ENCODE measurements around the gene CLASP1. TPM values are rescaled to one million over a fixed set of nuclear protein-coding genes. Genes with fewer than 3 reads are reported as not detected.
"Not testable (repeated sequence)": the region's sequence is repeated elsewhere in the genome, so short reads cannot be mapped to it uniquely, and the experiment has no call there.

The CLASP1 gene
- total RNA-seq, 1 experiment from 2014 or later, result 46.1 TPM

DNA sequence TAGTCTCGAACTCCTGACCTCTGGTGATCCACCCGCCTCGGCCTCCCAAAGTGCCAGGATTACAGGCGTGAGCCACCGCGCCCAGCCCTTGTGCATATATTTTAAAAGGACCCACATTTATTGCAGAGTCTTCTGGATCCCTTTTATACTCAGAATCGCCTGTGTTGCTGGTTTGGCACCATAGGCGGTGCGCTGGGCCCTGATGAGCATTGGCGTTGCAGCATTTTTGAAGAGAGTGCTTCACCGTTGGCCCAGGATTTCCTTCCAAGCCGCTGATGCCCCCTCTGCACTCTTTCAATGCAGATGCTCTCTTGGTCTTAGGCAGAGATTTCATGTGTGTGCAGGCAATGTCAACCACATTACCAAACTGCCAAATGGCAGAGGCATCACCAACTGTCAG is 350.8 kb downstream of the CLASP1 start:
- no peak overlapping the region for H3K27ac Mint-ChIP-seq (ENCODE audit: unreplicated experiment)
- intact Hi-C loops (cut with micrococcal nuclease; ENCODE audit: unreplicated experiment), result no loop called here
- H3K36me3 Mint-ChIP-seq (ENCODE audit: insufficient read depth, unreplicated experiment), result no peaks in the 10 kb centered on the region
- POLR2A ChIA-PET, result no interaction called here
- Histone ChIP-seq H3K27me3 (replicated peaks; ENCODE audit: control insufficient read depth, insufficient read depth, low read length) (no peaks in the 10 kb centered on the region), H3K4me3 (ENCODE audit: low read depth, low read length) (no peak overlapping the region), H3K4me1 (no peaks in the 10 kb centered on the region), H3K9me3 (no peaks in the 10 kb centered on the region), H3K36me3 (ENCODE audit: control insufficient read depth, insufficient read depth, low read length) (no peaks in the 10 kb centered on the region)
- no peak overlapping the region for H3K4me3 Mint-ChIP-seq (ENCODE audit: unreplicated experiment)
- no peaks in the 10 kb centered on the region for H3K9me3 Mint-ChIP-seq (ENCODE audit: unreplicated experiment)
- H3K27me3 Mint-ChIP-seq (ENCODE audit: insufficient read depth, unreplicated experiment), result peaks cover 6% of the 10 kb centered on the region
- no peaks in the 10 kb centered on the region for H3K4me1 Mint-ChIP-seq (ENCODE audit: low read depth, unreplicated experiment)
- BruUV-seq (replicated peaks), result no TSS peak
- DNase-seq, result no peak
- TF ChIP-seq, protein P1, sequence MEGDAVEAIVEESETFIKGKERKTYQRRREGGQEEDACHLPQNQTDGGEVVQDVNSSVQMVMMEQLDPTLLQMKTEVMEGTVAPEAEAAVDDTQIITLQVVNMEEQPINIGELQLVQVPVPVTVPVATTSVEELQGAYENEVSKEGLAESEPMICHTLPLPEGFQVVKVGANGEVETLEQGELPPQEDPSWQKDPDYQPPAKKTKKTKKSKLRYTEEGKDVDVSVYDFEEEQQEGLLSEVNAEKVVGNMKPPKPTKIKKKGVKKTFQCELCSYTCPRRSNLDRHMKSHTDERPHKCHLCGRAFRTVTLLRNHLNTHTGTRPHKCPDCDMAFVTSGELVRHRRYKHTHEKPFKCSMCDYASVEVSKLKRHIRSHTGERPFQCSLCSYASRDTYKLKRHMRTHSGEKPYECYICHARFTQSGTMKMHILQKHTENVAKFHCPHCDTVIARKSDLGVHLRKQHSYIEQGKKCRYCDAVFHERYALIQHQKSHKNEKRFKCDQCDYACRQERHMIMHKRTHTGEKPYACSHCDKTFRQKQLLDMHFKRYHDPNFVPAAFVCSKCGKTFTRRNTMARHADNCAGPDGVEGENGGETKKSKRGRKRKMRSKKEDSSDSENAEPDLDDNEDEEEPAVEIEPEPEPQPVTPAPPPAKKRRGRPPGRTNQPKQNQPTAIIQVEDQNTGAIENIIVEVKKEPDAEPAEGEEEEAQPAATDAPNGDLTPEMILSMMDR (IDR thresholded peaks at IDR 0.05; ENCODE audit: insufficient read depth in 1 of 2, low read depth in 1 of 2, low read length in 1 of 2, severe bottlenecking in 1 of 2, unreplicated experiment in 1 of 2), result no peak
- CTCF ChIA-PET, result interaction anchor here (1.9 kb wide), 1 partner anchor 170 kb away, joined by 9 read pairs; no protein-coding TSS in a partner anchor

DNA sequence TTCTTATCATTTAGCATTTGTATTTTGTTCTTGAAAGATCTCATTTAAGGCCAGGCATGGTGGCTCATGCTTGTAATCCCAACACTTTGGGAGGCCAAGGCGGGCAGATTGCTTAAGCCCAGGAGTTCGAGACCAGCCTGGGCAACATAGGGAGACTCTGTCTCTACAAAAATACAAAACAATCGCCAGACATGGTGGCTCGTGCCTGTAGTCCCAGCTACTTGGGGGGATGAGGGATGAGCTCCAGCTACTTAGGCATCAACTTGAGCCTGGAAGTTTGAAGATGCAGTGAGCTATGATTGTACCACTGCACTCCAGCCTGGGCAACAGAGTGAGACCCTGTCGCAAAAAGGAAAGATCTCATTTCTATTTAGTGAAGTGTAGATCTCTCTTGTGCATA is 351.4 kb downstream of the CLASP1 start:
- H3K9me3 Mint-ChIP-seq (ENCODE audit: unreplicated experiment); H3K27me3 ChIP-seq (replicated peaks; ENCODE audit: control insufficient read depth, insufficient read depth, low read length); H3K27ac Mint-ChIP-seq (ENCODE audit: unreplicated experiment); POLR2A ChIA-PET; H3K9me3 ChIP-seq; H3K36me3 Mint-ChIP-seq (ENCODE audit: insufficient read depth, unreplicated experiment); H3K36me3 ChIP-seq (ENCODE audit: control insufficient read depth, insufficient read depth, low read length); H3K4me1 ChIP-seq; H3K4me1 Mint-ChIP-seq (ENCODE audit: low read depth, unreplicated experiment); H3K27me3 Mint-ChIP-seq (ENCODE audit: insufficient read depth, unreplicated experiment); H3K4me3 Mint-ChIP-seq (ENCODE audit: unreplicated experiment); BruUV-seq (replicated peaks); H3K4me3 ChIP-seq (ENCODE audit: low read depth, low read length); DNase-seq: not testable (repeated sequence)
- intact Hi-C loops (cut with micrococcal nuclease; ENCODE audit: unreplicated experiment), result loop anchor here (2.0 kb wide), 1 partner anchor 169 kb away; no protein-coding TSS in a partner anchor
- CTCF ChIA-PET, result interaction anchor here (0.6 to 1.9 kb wide), 5 partner anchors 58 to 415 kb away, joined by 3 to 9 read pairs (median 5); no protein-coding TSS in a partner anchor

DNA sequence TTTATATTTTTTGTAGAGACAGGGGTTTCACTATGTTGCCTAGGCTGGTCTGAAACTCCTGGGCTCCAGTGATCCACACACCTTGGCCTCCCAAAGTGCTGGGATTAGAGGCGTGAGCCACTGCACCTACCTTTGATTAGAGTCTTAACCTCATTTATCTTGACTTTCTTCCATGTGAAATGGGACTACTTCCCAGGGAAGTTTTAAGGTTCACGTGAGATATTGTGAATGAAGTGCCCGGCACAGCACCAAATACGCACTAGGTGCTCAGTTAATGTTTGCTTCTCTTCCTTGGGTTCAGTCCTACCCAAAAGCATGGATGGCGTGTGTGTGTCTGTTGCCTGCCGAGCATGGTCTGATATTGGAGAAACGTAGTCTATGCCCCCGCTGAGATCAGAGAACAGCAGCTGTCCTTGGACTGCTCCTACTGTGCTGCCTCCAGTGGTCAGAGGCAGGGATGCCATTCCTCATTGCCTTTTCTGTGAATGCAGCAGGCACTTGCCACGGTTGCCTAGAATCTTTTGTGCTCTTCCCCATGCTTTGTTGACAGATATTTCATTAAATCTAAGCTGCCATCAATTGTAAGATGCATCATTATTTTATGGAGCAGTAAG is 351.9 kb downstream of the CLASP1 start:
- peak; percentile 60 to 62 for DNase-seq
- CTCF ChIA-PET, result interaction anchor here (0.6 to 1.9 kb wide), 7 partner anchors 21 to 416 kb away, joined by 3 to 9 read pairs (median 4); no protein-coding TSS in a partner anchor
- H3K27me3 ChIP-seq (replicated peaks; ENCODE audit: control insufficient read depth, insufficient read depth, low read length), result no peaks in the 10 kb centered on the region
- Mint-ChIP-seq H3K27ac (ENCODE audit: unreplicated experiment) (no peak overlapping the region), H3K27me3 (ENCODE audit: insufficient read depth, unreplicated experiment) (peaks cover 6% of the 10 kb centered on the region), H3K36me3 (ENCODE audit: insufficient read depth, unreplicated experiment) (no peaks in the 10 kb centered on the region), H3K9me3 (ENCODE audit: unreplicated experiment) (no peaks in the 10 kb centered on the region), H3K4me1 (ENCODE audit: low read depth, unreplicated experiment) (no peaks in the 10 kb centered on the region), H3K4me3 (ENCODE audit: unreplicated experiment) (no peak overlapping the region)
- H3K36me3 ChIP-seq (ENCODE audit: control insufficient read depth, insufficient read depth, low read length), result no peaks in the 10 kb centered on the region
- intact Hi-C loops (cut with micrococcal nuclease; ENCODE audit: unreplicated experiment), result loop anchor here (2.0 kb wide), 1 partner anchor 169 kb away; no protein-coding TSS in a partner anchor
- H3K4me3 ChIP-seq (ENCODE audit: low read depth, low read length), result no peak overlapping the region
- H3K9me3 ChIP-seq, result no peaks in the 10 kb centered on the region
- H3K4me1 ChIP-seq, result no peaks in the 10 kb centered on the region
- POLR2A ChIA-PET, result no interaction called here
- BruUV-seq (replicated peaks), result no TSS peak
- TF ChIP-seq, protein P1 (IDR thresholded peaks at IDR 0.05; ENCODE audit: insufficient read depth in 1 of 2, low read depth in 1 of 2, low read length in 1 of 2, severe bottlenecking in 1 of 2, unreplicated experiment in 1 of 2), result peak; percentile 64 to 84
